Ovary (tissue), 9 donors: ENCODE results near the gene PCSK5. TPM values are rescaled to one million over a fixed set of nuclear protein-coding genes. Genes with fewer than 3 reads are reported as not detected.
A peak's percentile ranks its signal among the peaks of the same experiment; 100 is the strongest.

Experiments used
- DNase-seq, 5 donors: peaks; one replicate each; pipeline ENCODE4 v3.0.0-alpha.2; 2019 to 2020
- H3K27ac ChIP-seq, 2 donors: fragments of 200-600 bp; one replicate each; pipeline versions ENCODE4 v1.5.1 to v1.8.0; 2019 to 2022
- H3K27me3 ChIP-seq: fragments of 200-600 bp; one replicate; pipeline ENCODE4 v1.8.0; 2022
- H3K36me3 ChIP-seq: fragments of 200-600 bp; sonication (generic); one replicate; pipeline ENCODE4 v1.5.1; 2019
- H3K4me1 ChIP-seq: one replicate; pipeline ENCODE4 v1.8.1; 2013; ENCODE audit warnings: mild to moderate bottlenecking, moderate library complexity; ENCODE audit not compliant: insufficient read depth
- H3K4me3 ChIP-seq: fragments of 200-600 bp; sonication (generic); one replicate; pipeline ENCODE4 v1.5.1; 2017
- H3K9me3 ChIP-seq, 2 donors: fragments of 200-600 bp in 1 of 2; sonication (generic) in 1 of 2; one replicate each; pipeline versions ENCODE4 v1.5.1 to v1.8.1; 2013 to 2019; ENCODE audit warnings: mild to moderate bottlenecking in 1 of 2, moderate library complexity in 1 of 2
- CTCF ChIP-seq, 3 donors: fragments of 450-650 bp in 2 of 3; fragments of 200-600 bp in 1 of 3; IDR thresholded peaks; one replicate each; pipeline versions ENCODE4 v1.5.1 to v1.8.0; 2016 to 2022; ENCODE audit warnings: antibody characterized with exemption in 3 of 3, mild to moderate bottlenecking in 1 of 3
- EP300 ChIP-seq: sonication (generic); formaldehyde crosslinking; IDR thresholded peaks from one replicate; pipeline ENCODE4 v1.6.1; 2017; ENCODE audit warnings: antibody characterized with exemption
- POLR2A ChIP-seq: fragments of 450-650 bp; IDR thresholded peaks from one replicate; pipeline ENCODE4 v1.6.1; 2017; ENCODE audit warnings: antibody characterized with exemption, mild to moderate bottlenecking, moderate library complexity
- WGBS, 3 donors: extraction: QIAGEN DNeasy Blood & Tissue Kit in 1 of 3; methylation state at CpG; one replicate each; pipeline versions ENCODE4 v1.1.5 to v1.1.7; 2013 to 2017; 5-methylcytosine and 5-hydroxymethylcytosine counted together
- intact Hi-C, 4 donors: fragments of 100-400 bp; cut with DNase I; formaldehyde crosslinking; loops; one replicate each; pipeline versions ENCODE4 v1.11.0 to v1.15.1; 2022 to 2023
- polyA plus RNA-seq, 2 donors: library from polyadenylated mRNA; stranded (reverse); fragments of 200-250 nt in 1 of 2; fragments of 350-450 nt in 1 of 2; fragmentation: Illumina TruSeq in 1 of 2; extraction: RNeasy Lipid Tissue Mini Kit (QIAGEN cat#74804) in 1 of 2; gene quantifications; one replicate each; pipeline ENCODE4 v1.2.3, GENCODE V29; 2013 to 2014
- total RNA-seq, 7 donors: library from RNA; depleted of rRNA in 2 of 7; stranded (reverse); fragments of >200 nt in 2 of 7; fragmentation: NEBNext Ultra II Directional in 3 of 7; extraction: Animal tissue kit (Norgen Biotek cat#: 25700) in 3 of 7; gene quantifications; one replicate each; pipeline versions ENCODE4 v1.1.0 to v1.2.4, GENCODE V29; 2016 to 2023
- donor health status: DM: no; HTN: no; CAD: no; lungs with moderate emphysema.
- donor health status: DM: no; HTN: no; CAD: no.
- donor health status: Bipolar disorder and iron deficiency.
- donor health status: DM: yes; HTN: yes; CAD: no.
- donor health status: DM: no; HTN: no; CAD: no.
- donor health status: DM: yes; HTN: yes; CAD: no.

PCSK5 gene
- total and polyA plus RNA-seq, 9 donors: 12.7 to 41.8 (median 28.3) TPM

- intact Hi-C loops: no loop called here
- no peaks in the 10 kb centered on the region for H3K9me3 ChIP-seq
- no peak overlapping the region for H3K4me3 ChIP-seq
- 94 to 95% (median 95%) methylated on average over 11 of the region's 11 CpGs for WGBS, 3 donors
- DNase-seq: no peak
- peaks cover 13% of the 10 kb centered on the region for H3K4me1 ChIP-seq
- H3K27ac ChIP-seq: no peak overlapping the region
- no peaks in the 10 kb centered on the region for H3K36me3 ChIP-seq
- TF ChIP-seq POLR2A (no peak), CTCF (IDR thresholded peaks at IDR 0.05) (no peak), EP300 (no peak)
- no peaks in the 10 kb centered on the region for H3K27me3 ChIP-seq
These were observed 268.9 kb downstream of the PCSK5 start for GRCh38 chr9:76159293-76159926.

GRCh38 chr9:76161106-76161505 is 270.6 kb downstream of the PCSK5 start:
- intact Hi-C loops: no loop called here
- no peak for DNase-seq
- peak overlapping the region in 1 of 2 donors; percentile 75 for H3K27ac ChIP-seq

GRCh38 chr9:76161541-76161940 is 271.1 kb downstream of the PCSK5 start:
- H3K27me3 ChIP-seq: no peaks in the 10 kb centered on the region
- no peak overlapping the region for H3K4me3 ChIP-seq
- peaks cover 13% of the 10 kb centered on the region for H3K4me1 ChIP-seq
- peak overlapping the region in 1 of 2 donors; percentile 75 for H3K27ac ChIP-seq
- peak in 3 of 5 donors; percentile 42 to 53 (median 44) for DNase-seq
- WGBS, 3 donors: 28 to 31% (median 28%) methylated on average over 13 of the region's 13 CpGs
- no peak for TF ChIP-seq EP300
- no peak for TF ChIP-seq CTCF (IDR thresholded peaks at IDR 0.05)
- TF ChIP-seq POLR2A: no peak
- no peaks in the 10 kb centered on the region for H3K9me3 ChIP-seq
- intact Hi-C loops: no loop called here
- H3K36me3 ChIP-seq: no peaks in the 10 kb centered on the region

More at GRCh38 chr9:76161106-76161505, 270.6 kb downstream of the PCSK5 start:
- Histone ChIP-seq H3K36me3 (no peaks in the 10 kb centered on the region), H3K27me3 (no peaks in the 10 kb centered on the region), H3K9me3 (no peaks in the 10 kb centered on the region), H3K4me3 (no peak overlapping the region), H3K4me1 (peaks cover 13% of the 10 kb centered on the region)
- no peak for TF ChIP-seq EP300
- TF ChIP-seq CTCF (IDR thresholded peaks at IDR 0.05): no peak
- no peak for TF ChIP-seq POLR2A
- 39 to 55% (median 40%) methylated on average over 5 of the region's 5 CpGs for WGBS, 3 donors

- H3K9me3 ChIP-seq: no peaks in the 10 kb centered on the region
- H3K4me3 ChIP-seq: no peak overlapping the region
- peak overlapping the region; percentile 36 to 75 for H3K27ac ChIP-seq
- DNase-seq: peak in 4 of 5 donors; percentile 40 to 56 (median 53)
- H3K36me3 ChIP-seq: no peaks in the 10 kb centered on the region
- 18 to 22% (median 21%) methylated on average over 4 of the region's 4 CpGs for WGBS, 3 donors
- H3K4me1 ChIP-seq: peaks cover 13% of the 10 kb centered on the region
- intact Hi-C loops: no loop called here
- TF ChIP-seq POLR2A (no peak), CTCF (IDR thresholded peaks at IDR 0.05) (no peak), EP300 (no peak)
- H3K27me3 ChIP-seq: no peaks in the 10 kb centered on the region
These were observed 271.7 kb downstream of the PCSK5 start for GRCh38 chr9:76162086-76162730.
